Upper lobe of left lung (tissue), 6 donors: ENCODE measurements around the gene MEPCE. TPM values are rescaled to one million over a fixed set of nuclear protein-coding genes. Genes with fewer than 3 reads are reported as not detected.
"Not testable (repeated sequence)": the region's sequence is repeated elsewhere in the genome, so short reads cannot be mapped to it uniquely, and the experiment has no call there.

Experiments used
- ATAC-seq, 2 donors: fragments of 200-7000 bp; cut with Tn5 transposase; one replicate each; pipeline ENCODE4 v1.9.1; 2022; ENCODE audit warnings: mild to moderate bottlenecking in 2 of 2, moderate library complexity in 2 of 2; ENCODE audit not compliant: low FRiP score in 2 of 2
- DNase-seq, 2 donors: peaks; one replicate each; pipeline ENCODE4 v3.0.0-alpha.2; 2019 to 2020
- H3K27ac ChIP-seq, 4 donors: fragments of 200-600 bp; sonication (generic); one replicate each; pipeline ENCODE4 v1.5.1; 2016 to 2019
- H3K27me3 ChIP-seq, 4 donors: fragments of 200-600 bp; sonication (generic); one replicate each; pipeline ENCODE4 v1.5.1; 2017 to 2019
- H3K36me3 ChIP-seq, 4 donors: fragments of 200-600 bp; sonication (generic); one replicate each; pipeline ENCODE4 v1.5.1; 2016 to 2019
- H3K4me1 ChIP-seq, 4 donors: fragments of 200-600 bp; sonication (generic); one replicate each; pipeline ENCODE4 v1.5.1; 2018 to 2019
- H3K4me3 ChIP-seq, 4 donors: fragments of 200-600 bp; sonication (generic); one replicate each; pipeline ENCODE4 v1.5.1; 2017 to 2019; ENCODE audit warnings: mild to moderate bottlenecking in 2 of 4, moderate library complexity in 1 of 4
- H3K9me3 ChIP-seq, 4 donors: fragments of 200-600 bp; sonication (generic); one replicate each; pipeline ENCODE4 v1.5.1; 2018 to 2019
- EP300 ChIP-seq, 4 donors: sonication (generic); formaldehyde crosslinking; IDR thresholded peaks; one replicate each; pipeline ENCODE4 v1.5.1; 2017; ENCODE audit warnings: antibody characterized with exemption in 4 of 4, control low read depth in 2 of 4
- POLR2A ChIP-seq, 4 donors: fragments of 450-650 bp; IDR thresholded peaks; one replicate each; pipeline ENCODE4 v1.5.1; 2016 to 2017; ENCODE audit warnings: antibody characterized with exemption in 4 of 4, mild to moderate bottlenecking in 2 of 4
- POLR2AphosphoS5 ChIP-seq, 2 donors: sonication (generic); formaldehyde crosslinking; IDR thresholded peaks; one replicate each; pipeline ENCODE4 v1.5.1; 2017; ENCODE audit warnings: antibody characterized with exemption in 2 of 2
- WGBS, 2 donors: methylation state at CpG; one replicate each; pipeline ENCODE4 v1.1.5; 2017 to 2018; 5-methylcytosine and 5-hydroxymethylcytosine counted together
- total RNA-seq, 6 donors: library from RNA; depleted of rRNA in 4 of 6; stranded (reverse); fragments of >200 nt in 4 of 6; gene quantifications; one replicate each; pipeline versions ENCODE4 v1.1.0 to v1.2.1, GENCODE V29; 2016 to 2021
- TF ChIP-seq, protein P1 (sequence below), 6 experiments: fragments of 450-650 bp in 4 of 6; fragments of 200-600 bp in 2 of 6; sonication (generic) in 2 of 6; IDR thresholded peaks; one replicate each; pipeline ENCODE4 v1.5.1; 2016 to 2019; ENCODE audit warnings: antibody characterized with exemption in 6 of 6
- donor health status: DM: no; HTN: no; CAD: no; lungs with moderate emphysema.
- donor health status: DM: no; HTN: yes; CAD: no; lungs with severe emphysema.

The MEPCE gene, protein sequence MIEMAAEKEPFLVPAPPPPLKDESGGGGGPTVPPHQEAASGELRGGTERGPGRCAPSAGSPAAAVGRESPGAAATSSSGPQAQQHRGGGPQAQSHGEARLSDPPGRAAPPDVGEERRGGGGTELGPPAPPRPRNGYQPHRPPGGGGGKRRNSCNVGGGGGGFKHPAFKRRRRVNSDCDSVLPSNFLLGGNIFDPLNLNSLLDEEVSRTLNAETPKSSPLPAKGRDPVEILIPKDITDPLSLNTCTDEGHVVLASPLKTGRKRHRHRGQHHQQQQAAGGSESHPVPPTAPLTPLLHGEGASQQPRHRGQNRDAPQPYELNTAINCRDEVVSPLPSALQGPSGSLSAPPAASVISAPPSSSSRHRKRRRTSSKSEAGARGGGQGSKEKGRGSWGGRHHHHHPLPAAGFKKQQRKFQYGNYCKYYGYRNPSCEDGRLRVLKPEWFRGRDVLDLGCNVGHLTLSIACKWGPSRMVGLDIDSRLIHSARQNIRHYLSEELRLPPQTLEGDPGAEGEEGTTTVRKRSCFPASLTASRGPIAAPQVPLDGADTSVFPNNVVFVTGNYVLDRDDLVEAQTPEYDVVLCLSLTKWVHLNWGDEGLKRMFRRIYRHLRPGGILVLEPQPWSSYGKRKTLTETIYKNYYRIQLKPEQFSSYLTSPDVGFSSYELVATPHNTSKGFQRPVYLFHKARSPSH
- 10 to 100 TPM; 19.3 to 45.4 (median 37.9) TPM for total RNA-seq

GRCh38 chr7:100429637-100430492 lies at the start of gene MEPCE:
Gene MEPCE, plus strand, starts transcription at chr7:100429831. Its CDS starts 188 bp downstream, at chr7:100430019.
- ATAC-seq (peak; percentile 84), DNase-seq (peak; percentile 97 to 99)
- H3K27ac ChIP-seq: peak within 1 kb of the TSS; percentile 98 to 100 (median 100)
- peak within 1 kb of the TSS; percentile 72 to 94 (median 91) for H3K4me3 ChIP-seq
- 1 to 4% methylated on average over 15 to 57 of the region's 95 CpGs for WGBS, 2 donors
- TF ChIP-seq EP300 (IDR thresholded peaks at IDR 0.05) (no peak), POLR2AphosphoS5 (IDR thresholded peaks at IDR 0.05) (peak in 1 of 2 donors; percentile 50), POLR2A (IDR thresholded peaks at IDR 0.05) (peak in 3 of 4 donors; percentile 9 to 72 (median 65))
- TF ChIP-seq, protein P1, sequence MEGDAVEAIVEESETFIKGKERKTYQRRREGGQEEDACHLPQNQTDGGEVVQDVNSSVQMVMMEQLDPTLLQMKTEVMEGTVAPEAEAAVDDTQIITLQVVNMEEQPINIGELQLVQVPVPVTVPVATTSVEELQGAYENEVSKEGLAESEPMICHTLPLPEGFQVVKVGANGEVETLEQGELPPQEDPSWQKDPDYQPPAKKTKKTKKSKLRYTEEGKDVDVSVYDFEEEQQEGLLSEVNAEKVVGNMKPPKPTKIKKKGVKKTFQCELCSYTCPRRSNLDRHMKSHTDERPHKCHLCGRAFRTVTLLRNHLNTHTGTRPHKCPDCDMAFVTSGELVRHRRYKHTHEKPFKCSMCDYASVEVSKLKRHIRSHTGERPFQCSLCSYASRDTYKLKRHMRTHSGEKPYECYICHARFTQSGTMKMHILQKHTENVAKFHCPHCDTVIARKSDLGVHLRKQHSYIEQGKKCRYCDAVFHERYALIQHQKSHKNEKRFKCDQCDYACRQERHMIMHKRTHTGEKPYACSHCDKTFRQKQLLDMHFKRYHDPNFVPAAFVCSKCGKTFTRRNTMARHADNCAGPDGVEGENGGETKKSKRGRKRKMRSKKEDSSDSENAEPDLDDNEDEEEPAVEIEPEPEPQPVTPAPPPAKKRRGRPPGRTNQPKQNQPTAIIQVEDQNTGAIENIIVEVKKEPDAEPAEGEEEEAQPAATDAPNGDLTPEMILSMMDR (IDR thresholded peaks at IDR 0.05): peak in 1 of 6 experiments; percentile 7
- H3K4me1 ChIP-seq: peaks cover 26 to 53% (median 31%) of the 10 kb centered on the region in 4 donors
- peaks cover 0 to 6% (median 0%) of the 10 kb centered on the region in 4 donors for H3K9me3 ChIP-seq
- H3K36me3 ChIP-seq: peaks cover 5 to 31% (median 25%) of the 10 kb centered on the region in 4 donors
- H3K27me3 ChIP-seq: no peaks in the 10 kb centered on the region

DNA sequence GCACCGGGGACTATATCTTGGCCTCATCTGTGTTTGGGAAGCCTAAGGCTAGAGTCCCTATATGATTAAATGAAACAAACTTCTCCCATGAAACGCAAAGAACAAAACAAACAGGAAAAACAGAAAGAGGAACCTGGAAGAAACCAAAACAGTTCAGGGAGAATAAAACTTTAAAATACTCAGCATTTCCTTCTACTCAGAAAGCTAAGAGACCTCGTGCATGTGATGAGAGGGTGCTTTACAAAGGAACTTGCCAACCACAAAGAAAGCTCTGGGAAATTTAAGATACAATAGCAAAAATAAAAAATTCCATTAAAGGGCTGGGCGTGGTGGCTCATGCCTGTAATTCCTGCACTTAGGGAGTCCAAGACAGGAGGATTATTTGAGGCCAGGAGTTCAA lies 49.4 kb upstream of the MEPCE start:
- no peaks in the 10 kb centered on the region for H3K27me3 ChIP-seq
- peak overlapping the region; percentile 49 to 73 (median 55) for H3K27ac ChIP-seq
- WGBS, 2 donors: 53 to 64% methylated on average over 4 of the region's 4 CpGs
- no peak overlapping the region for H3K4me3 ChIP-seq
- peaks cover 0 to 5% (median 0%) of the 10 kb centered on the region in 4 donors for H3K4me1 ChIP-seq
- TF ChIP-seq POLR2AphosphoS5 (IDR thresholded peaks at IDR 0.05) (no peak), POLR2A (IDR thresholded peaks at IDR 0.05) (no peak), EP300 (IDR thresholded peaks at IDR 0.05) (no peak)
- TF ChIP-seq, protein P1 (IDR thresholded peaks at IDR 0.05): no peak
- H3K36me3 ChIP-seq: no peaks in the 10 kb centered on the region
- ATAC-seq (peak in 1 of 2 donors; percentile 62), DNase-seq (no peak)
- no peaks in the 10 kb centered on the region for H3K9me3 ChIP-seq

- H3K36me3 ChIP-seq, H3K9me3 ChIP-seq, H3K4me3 ChIP-seq, ATAC-seq, H3K27me3 ChIP-seq, H3K27ac ChIP-seq, H3K4me1 ChIP-seq: not testable (repeated sequence)
- 86% methylated on average over 8 to 41 of the region's 49 CpGs for WGBS, 2 donors
- peak in 1 of 2 donors; percentile 81 for DNase-seq
Observed at GRCh38 chr7:100381531-100382233, 47.9 kb upstream of the MEPCE start.

GRCh38 chr7:100382234-100382853 lies 47.3 kb upstream of the MEPCE start:
- not testable (repeated sequence) for H3K4me1 ChIP-seq, H3K9me3 ChIP-seq, H3K27ac ChIP-seq, DNase-seq, H3K4me3 ChIP-seq, H3K36me3 ChIP-seq, ATAC-seq, H3K27me3 ChIP-seq
- WGBS, 2 donors: 77 to 81% methylated on average over 8 of the region's 8 CpGs
- TF ChIP-seq POLR2A (IDR thresholded peaks at IDR 0.05): peak in 1 of 4 donors; percentile 34
